Measurements from ENCODE around the gene ACOX2. TPM values are rescaled to one million over a fixed set of nuclear protein-coding genes. Genes with fewer than 3 reads are reported as not detected.

Gene ACOX2
- total RNA-seq, 1 experiment from 2014 or later: 14.4 TPM

- POLR2A ChIA-PET: interaction anchor here (0.5 kb wide), 1 partner anchor 99 kb away, joined by 3 read pairs; no protein-coding TSS in a partner anchor
- no peaks in the 10 kb centered on the region for H3K36me3 Mint-ChIP-seq (ENCODE audit: insufficient read depth, unreplicated experiment)
- intact Hi-C loops (cut with micrococcal nuclease): no loop called here
Observed at GRCh38 chr3:58570851-58571250, 33.9 kb upstream of the ACOX2 start.

GRCh38 chr3:58569287-58570001 is 32.5 kb upstream of the ACOX2 start:
- Mint-ChIP-seq H3K4me1 (ENCODE audit: insufficient read depth, unreplicated experiment) (peaks cover 13% of the 10 kb centered on the region), H3K36me3 (ENCODE audit: insufficient read depth, unreplicated experiment) (no peaks in the 10 kb centered on the region), H3K27ac (ENCODE audit: low read depth, unreplicated experiment) (peak overlapping the region; percentile 77), H3K4me3 (ENCODE audit: unreplicated experiment) (no peak overlapping the region), H3K27me3 (ENCODE audit: insufficient read depth, unreplicated experiment) (no peaks in the 10 kb centered on the region), H3K9me3 (ENCODE audit: unreplicated experiment) (peaks cover 7% of the 10 kb centered on the region)
- no TSS peak for BruUV-seq (replicated peaks)
- no peak for TF ChIP-seq CTCF (IDR thresholded peaks at IDR 0.05; ENCODE audit: unreplicated experiment)
- intact Hi-C loops (cut with micrococcal nuclease): no loop called here
- POLR2A ChIA-PET: interaction anchor here (0.5 to 0.9 kb wide), 4 partner anchors 28 to 901 kb away, joined by 3 to 6 read pairs (median 3); no protein-coding TSS in a partner anchor
- CTCF ChIA-PET: interaction anchor here (0.6 to 16.1 kb wide), 38 partner anchors 8 to 1658 kb away, joined by 3 to 358 read pairs (median 4); partner anchors contain the start of genes ACOX2 and FAM107A
- no peak for DNase-seq (ENCODE audit: unreplicated experiment)

More at GRCh38 chr3:58570851-58571250, 33.9 kb upstream of the ACOX2 start:
- Mint-ChIP-seq H3K4me1 (ENCODE audit: insufficient read depth, unreplicated experiment) (peaks cover 5% of the 10 kb centered on the region), H3K27ac (ENCODE audit: low read depth, unreplicated experiment) (no peak overlapping the region), H3K4me3 (ENCODE audit: unreplicated experiment) (no peak overlapping the region), H3K27me3 (ENCODE audit: insufficient read depth, unreplicated experiment) (no peaks in the 10 kb centered on the region), H3K9me3 (ENCODE audit: unreplicated experiment) (peaks cover 7% of the 10 kb centered on the region)
- no peak for TF ChIP-seq CTCF (IDR thresholded peaks at IDR 0.05; ENCODE audit: unreplicated experiment)
- BruUV-seq (replicated peaks): no TSS peak
- CTCF ChIA-PET: interaction anchor here (0.6 to 16.1 kb wide), 9 partner anchors 11 to 570 kb away, joined by 3 to 358 read pairs (median 4); no protein-coding TSS in a partner anchor
- no peak for DNase-seq (ENCODE audit: unreplicated experiment)

DNA sequence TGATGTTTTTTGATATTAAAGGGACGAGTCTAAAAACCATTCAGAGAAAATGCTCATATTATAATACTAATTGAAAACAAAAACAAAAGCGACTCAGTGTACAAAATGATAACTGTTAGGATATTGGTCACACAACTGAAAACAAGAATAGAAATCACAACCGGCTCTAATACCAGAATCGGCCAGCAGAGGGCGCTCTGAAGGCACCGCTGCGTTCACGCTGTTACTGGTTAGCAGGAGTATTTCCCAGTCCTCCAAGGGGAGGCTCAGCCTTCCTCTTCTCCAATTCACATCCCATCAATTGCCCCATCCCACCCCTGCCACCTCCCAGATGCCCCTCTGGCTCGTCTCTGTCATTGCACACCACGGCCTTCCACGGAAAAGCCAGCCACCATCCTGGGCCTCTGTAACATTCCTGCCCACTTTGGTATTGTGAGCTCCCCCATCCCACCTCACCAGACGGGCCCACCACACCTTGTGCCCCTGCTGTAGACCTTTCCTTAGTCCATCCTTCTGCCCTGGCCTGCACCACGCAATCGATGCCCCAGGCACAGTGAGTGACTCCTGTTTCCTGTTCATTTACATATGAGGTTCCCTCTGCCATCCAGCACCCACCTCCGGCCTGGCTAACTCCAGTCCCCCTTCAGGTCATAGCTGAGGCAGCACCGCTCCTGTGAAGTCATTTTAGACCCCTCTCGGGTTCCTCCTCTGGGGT is 31.7 kb upstream of the ACOX2 start:
- peak; percentile 89 for TF ChIP-seq CTCF (IDR thresholded peaks at IDR 0.05; ENCODE audit: unreplicated experiment)
- ChIA-PET POLR2A (interaction anchor here (0.6 to 1.0 kb wide), 3 partner anchors 58 to 901 kb away, joined by 3 to 6 read pairs (median 3); no protein-coding TSS in a partner anchor), CTCF (interaction anchor here (0.6 to 16.1 kb wide), 51 partner anchors 8 to 1657 kb away, joined by 3 to 358 read pairs (median 4); partner anchors contain the start of genes ACOX2 and FAM107A)
- Mint-ChIP-seq H3K27me3 (ENCODE audit: insufficient read depth, unreplicated experiment) (no peaks in the 10 kb centered on the region), H3K27ac (ENCODE audit: low read depth, unreplicated experiment) (peak overlapping the region; percentile 77), H3K4me3 (ENCODE audit: unreplicated experiment) (no peak overlapping the region), H3K9me3 (ENCODE audit: unreplicated experiment) (peaks cover 7% of the 10 kb centered on the region), H3K4me1 (ENCODE audit: insufficient read depth, unreplicated experiment) (peaks cover 16% of the 10 kb centered on the region), H3K36me3 (ENCODE audit: insufficient read depth, unreplicated experiment) (no peaks in the 10 kb centered on the region)
- intact Hi-C loops (cut with micrococcal nuclease): loop anchor here (1.0 kb wide), 1 partner anchor 62 kb away; no protein-coding TSS in a partner anchor
- no TSS peak for BruUV-seq (replicated peaks)
- peak; percentile 67 for DNase-seq (ENCODE audit: unreplicated experiment)

- Mint-ChIP-seq H3K4me3 (ENCODE audit: unreplicated experiment) (no peak overlapping the region), H3K9me3 (ENCODE audit: unreplicated experiment) (peaks cover 7% of the 10 kb centered on the region), H3K4me1 (ENCODE audit: insufficient read depth, unreplicated experiment) (peaks cover 25% of the 10 kb centered on the region), H3K27me3 (ENCODE audit: insufficient read depth, unreplicated experiment) (no peaks in the 10 kb centered on the region), H3K36me3 (ENCODE audit: insufficient read depth, unreplicated experiment) (no peaks in the 10 kb centered on the region), H3K27ac (ENCODE audit: low read depth, unreplicated experiment) (no peak overlapping the region)
- DNase-seq (ENCODE audit: unreplicated experiment): no peak
- CTCF ChIA-PET: interaction anchor here (0.6 to 16.1 kb wide), 17 partner anchors 9 to 691 kb away, joined by 3 to 358 read pairs (median 5); partner anchors contain the start of gene ACOX2
- BruUV-seq (replicated peaks): no TSS peak
- TF ChIP-seq CTCF (IDR thresholded peaks at IDR 0.05; ENCODE audit: unreplicated experiment): no peak
- POLR2A ChIA-PET: no interaction called here
- intact Hi-C loops (cut with micrococcal nuclease): no loop called here
Observed at GRCh38 chr3:58567251-58567515, 30.2 kb upstream of the ACOX2 start.

Measured in MCF 10A (cell line).